NCI-H146 (cell line): ENCODE measurements around the gene SVOP.

Experiments used
- DNase-seq: peaks from one replicate; lab custom pipeline; 2025; lab: John Stamatoyannopoulos, UW

Gene SVOP

DNA sequence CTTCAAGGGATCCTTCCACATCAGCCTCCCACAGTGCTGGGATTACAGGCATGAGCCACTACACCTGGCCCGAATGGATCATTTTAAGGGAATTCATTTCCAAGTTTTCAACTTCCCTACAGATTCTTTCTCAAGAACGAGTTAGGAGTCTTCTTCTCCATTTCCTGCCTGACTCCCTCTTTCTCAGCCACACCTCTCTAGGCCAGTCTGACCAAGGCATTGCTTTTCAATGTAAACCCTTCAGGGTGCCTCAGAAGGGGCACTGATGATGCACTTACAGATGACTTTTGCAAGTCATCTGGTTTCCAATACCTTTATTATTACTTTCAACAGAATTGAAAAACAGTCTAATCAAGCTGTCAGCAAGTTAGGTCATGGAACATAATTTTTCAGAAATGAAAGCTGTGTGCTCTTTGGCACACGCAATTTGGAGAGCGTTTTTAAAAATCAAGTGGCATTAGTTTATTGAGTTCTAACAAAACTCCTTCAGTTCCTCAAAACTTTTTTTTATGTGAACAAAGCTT lies 47.2 kb downstream of the SVOP start:
- no peak for DNase-seq

DNA sequence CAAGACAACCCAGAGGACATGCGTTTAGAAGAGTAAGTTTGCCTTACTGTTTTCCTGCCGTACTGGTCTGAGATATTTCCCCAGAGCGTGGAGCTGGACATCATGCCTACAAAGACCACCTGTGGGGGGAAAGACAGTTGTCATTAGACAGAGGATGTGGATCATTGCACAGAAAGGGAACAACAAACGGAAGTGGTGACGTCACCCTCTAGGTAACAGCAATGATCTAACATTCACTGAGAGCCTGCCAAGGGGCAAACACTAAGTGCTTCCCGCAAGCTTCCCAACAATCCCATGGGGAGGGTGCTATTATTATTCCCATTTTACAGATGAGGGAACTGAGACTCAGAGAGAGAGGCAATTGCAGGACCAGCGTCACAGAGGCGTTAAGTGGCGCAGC lies 48.5 kb downstream of the SVOP start:
- peak; percentile 76 for DNase-seq

DNA sequence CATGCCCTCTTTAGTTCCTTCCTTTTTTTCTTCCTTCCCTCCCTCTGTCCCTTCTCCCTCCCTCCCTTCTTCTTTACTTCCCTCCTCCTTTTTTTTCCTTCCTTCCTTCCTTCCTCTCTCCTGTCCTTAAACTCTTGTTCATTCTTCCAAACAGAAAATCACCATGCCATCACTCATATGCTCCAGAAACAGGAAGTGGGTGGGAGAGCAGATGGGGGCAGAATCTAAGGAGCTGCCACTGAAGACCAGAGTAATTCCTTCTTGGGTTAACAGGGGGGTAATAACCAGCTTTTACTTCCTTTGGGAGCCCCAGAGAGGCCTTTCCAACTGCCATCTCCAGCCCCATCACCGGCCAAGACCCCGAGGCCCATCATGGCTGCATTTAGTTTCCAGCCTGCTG lies 51.2 kb downstream of the SVOP start:
- no peak for DNase-seq

DNA sequence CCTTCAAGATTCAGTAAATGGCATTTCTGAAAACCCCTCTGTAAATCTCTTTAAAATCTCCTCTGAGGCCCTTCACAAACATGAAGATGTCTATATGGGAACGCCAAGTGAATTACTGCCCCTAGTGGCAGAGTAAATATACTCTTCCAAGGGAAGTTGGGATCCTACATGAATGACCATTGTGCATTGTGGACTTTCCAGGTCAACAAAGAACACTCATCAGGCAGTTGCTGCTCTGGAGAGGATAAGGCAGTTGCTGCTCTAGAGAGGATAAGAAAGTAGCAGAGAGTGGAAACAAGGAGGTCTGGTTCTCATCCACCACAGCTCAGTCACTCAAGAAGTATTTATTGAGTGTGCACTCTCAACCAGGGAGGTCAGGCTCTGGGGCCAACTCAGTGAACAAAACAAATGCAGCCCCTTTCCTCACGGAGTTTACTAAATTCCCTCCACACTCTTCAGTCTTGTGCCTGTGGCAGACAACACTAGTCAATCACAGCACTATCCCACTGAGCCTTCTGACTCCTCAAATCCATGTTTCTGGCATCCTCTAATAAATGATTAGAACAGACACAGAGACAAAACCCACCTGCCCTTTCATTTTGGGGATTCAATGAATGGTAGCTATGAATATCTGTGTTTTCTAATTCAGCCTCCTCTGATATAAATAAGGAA lies 52.9 kb downstream of the SVOP start:
- peak; percentile 40 for DNase-seq

DNA sequence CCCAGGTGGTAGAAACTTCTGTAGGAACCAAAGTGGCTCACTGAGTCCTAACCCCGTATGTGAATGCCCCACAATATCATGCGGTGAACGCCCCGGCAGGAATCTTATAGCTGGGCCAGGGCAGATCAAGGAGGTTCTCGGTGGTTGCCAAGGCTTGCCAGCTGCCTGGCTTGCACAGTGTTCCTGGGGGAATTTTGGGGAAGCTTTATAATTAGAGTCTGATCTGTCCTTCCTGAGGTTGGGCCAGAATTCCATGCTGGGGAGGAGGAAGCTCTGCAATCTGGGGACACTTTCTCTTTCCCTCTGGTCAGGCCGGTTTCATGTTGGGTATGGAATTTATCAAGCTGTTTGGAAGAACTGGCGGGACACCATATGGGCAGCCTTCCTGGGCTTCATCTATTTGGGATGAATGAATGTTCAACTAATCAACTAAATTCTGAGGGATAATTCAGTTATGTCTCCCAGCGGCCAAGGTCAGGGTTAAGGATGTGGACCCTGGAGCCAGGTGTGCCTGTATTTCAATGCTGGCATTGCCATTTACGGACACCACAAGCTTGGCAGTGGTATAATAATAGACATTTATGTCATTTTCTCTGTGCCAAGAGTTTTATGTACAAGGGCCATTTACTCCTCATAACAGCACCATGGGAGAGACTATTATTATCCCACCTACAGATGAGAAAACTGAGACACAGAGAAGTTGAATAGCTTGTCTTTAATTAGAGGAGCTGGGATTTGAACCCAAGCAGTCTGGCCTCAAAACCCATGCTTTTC lies 54.3 kb downstream of the SVOP start:
- no peak for DNase-seq

DNA sequence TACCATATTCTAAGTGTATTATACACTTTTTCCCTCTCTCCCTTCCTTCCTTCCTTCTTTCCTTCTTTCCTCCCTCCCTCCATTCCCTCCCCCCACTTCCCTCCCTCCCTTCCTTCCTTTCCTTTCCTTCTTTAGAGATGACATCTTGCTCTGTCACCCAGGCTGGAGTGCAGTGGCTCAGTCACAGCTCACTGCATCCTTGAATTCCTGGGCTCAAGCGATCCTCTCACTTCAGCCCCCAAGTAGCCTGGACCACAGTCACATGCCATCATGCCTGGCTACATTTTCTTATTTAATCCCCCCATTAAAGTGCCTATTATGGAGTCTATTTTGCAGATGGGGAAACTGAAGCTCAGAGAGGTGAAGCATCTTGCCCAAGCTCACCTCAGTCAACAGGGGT lies 55.0 kb downstream of the SVOP start:
- DNase-seq: no peak

DNA sequence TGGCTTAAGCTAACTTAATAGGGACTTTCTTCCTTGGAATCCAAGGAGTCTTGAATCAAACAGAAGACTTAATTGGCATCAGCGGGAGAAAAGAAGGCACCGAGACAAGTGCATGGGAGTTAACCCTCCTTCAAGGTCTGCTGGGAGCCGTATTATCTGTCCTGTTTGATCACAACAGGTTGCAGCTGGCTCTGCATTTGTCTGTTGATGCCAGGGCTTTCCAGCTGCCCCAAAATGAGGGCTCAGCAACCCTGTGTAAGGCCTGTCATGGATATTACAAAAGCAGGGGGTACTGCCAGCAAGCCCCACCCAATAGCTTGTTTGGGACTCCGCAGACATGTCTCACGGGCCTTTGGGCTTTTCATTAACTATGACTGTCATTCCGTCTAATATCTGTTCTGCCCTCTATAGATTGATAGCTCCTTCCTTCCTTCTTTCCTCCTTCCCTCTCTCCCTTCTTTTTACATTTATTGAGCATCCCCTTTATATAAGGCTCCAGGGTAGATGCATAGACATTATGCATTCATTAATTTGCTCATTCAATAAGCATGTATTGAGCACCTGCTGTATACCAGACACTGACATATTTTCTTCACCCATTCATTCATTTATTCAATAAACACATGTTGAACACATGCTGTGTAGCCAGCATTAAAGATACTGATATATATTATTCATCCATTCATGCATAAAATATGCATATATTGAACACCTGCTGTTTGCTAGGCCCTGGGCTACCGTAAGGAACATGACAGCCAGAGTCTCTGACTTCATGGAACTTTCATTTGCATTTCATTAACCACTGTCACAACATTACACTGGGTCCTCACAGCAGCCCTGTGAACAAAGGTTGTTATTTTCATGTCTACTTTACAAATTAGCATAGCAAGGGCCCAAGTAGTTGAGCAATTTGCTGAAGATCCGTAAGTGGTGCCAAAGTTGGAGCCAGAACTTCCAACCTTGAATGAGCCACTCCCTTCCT lies 56.2 kb downstream of the SVOP start:
- no peak for DNase-seq

DNA sequence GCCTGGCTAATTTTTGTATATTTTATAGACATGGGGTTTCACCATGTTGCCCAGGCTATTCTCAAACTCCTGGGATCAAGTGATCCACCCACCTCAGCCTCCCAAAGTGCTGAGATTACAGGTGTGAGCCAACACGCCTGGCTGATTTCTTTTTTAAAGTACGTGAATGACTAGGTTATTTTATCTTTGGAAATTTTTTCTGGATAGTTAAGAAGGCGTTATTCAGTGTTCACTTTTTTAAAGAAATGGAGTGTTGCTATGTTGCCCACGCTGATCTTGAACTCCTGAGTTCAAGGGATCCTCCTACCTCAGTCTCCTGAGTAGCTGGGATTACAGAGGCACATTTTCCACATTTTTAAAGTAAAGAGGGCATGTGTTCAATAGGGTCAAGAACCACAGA lies 58.6 kb downstream of the SVOP start:
- DNase-seq: no peak

DNA sequence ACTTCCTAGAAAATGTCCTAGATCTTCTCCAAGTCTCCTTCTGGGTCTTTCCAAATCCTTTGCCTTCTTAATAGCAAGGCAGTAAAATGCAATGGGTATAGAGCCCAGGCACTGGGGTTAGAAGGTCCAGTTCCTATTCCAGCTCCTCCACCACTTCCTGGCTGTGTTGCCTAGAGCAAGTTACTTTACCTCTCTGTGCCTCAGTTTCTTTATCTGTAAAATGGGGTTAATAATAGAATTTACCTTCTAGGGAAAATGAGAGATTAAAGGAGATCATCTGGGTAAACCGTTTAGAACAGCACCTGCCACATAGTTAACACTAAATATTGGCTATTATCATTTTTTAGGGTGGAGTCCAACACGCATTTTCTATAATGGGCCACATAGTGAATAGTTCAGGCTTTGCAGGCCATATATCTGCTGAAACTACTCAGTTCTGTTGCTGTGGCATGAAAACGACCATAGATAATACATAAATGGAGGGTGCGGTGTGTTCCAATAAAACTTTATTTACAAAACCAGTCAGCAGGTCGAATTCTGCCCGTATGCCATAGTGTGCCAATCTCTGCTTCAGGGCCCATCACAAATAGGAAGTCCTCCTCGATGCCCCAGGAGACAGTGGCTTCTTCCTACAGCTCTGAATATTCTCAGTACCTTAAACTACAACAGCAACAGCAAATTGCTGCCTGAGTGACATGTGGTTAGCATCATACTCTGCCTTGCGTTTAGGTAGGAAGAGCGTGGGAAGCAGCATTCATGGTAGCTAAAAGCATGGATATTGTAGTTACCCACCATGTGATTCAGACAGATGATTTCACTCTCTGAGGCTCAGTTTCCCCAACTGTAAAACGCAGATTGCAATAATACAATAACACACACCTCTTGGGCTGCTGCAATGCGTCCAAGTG lies 60.9 kb downstream of the SVOP start:
- DNase-seq: no peak

DNA sequence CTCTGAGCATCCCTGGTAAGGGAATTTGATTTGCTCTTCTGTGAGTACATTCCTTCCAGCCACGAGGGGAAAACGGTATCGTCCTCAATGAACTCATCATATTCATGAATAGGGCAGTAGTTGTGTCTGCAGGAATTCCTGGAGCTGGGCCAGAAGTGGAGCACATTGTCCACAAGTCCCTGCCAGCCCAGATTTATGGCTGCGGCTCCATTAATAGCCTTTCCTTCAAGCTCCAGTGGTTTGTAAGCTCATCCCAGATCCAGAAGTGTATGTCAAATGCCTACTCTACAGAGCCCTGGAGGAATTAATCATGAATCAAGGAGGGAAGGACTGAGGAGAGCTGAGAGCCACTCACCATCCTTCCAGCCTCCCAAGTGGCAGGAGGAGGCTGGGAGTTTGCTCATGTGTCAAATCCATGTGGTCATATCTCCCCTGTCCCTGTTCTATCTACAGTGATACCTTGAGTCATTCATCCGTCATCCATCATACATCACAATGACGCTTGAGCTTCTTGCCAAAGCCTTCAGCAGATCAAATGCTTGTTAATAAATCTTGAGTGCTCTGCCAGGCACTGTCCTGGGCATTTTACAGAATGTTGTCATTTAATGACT lies 65.5 kb downstream of the SVOP start:
- peak; percentile 52 for DNase-seq

DNA sequence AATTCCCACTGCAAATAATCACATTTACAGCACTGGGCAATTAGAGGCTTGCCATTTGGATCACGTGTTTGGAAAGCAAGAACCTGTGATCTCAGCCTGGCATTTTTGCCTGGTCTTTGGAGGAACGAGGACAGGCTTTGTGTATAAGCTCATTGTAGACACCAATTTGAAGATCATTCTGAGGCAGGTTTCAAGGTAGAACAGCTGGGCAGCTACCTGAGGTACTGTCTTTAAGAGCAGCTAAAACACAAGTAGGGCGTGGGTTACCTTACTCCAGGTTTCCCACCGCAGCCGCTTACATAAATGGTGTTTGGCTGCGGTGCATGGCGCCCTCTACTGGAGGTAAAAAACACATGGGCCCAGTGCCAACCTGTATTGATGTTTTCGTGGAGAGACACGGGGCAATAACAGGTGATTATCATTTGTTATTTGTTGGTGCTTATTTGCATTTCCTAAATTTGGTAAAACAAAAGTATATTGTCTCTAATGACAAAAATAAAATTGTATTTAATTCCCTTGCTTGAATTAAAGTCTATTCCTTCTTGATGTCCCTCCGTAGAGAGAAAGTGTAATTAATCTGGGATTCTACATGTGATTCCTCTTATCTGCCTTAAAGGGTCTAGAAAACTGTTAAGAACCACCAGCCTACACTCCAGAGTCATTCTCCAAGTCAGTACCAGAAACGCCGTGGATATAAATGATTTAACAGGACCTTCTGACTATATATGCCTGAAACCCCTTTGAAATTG lies 69.7 kb downstream of the SVOP start:
- DNase-seq: peak; percentile 74

DNA sequence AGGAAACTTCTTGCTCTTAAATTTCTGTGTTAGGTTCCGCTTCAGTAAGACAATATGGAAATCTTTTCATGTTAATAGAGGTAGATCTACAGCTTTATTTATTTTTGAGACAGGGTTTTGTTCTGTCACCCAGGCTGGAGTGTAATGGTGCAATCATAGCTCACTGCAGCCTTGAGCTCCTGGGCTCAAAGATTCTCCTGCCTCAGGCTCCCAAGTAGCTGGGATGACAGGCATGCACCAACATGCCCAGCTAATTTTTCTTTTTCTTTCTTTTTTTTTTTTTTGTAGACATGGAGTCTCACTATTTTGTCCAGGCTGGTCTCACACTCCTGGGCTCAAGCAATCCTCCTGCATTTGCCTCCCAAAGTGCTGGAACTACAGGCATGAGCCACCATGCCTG lies 70.9 kb downstream of the SVOP start:
- no peak for DNase-seq

DNA sequence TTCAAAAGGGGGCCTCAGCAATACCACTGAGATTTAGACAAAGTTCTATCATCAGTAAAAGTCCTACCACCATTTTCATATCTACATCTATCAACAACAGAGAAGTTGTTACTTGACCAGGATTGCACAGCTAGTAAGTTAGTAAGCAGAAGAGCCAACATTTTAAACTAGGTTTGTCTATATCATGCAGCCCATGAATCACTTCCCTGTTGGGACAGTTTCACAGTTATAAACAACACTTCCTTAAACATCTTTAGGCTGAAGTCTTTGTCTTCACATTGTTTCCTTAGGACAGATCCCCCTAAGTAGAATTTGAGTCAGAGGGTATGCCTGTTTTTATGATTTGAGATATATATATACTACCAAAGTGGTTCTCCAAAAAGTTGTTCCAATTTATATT lies 72.5 kb downstream of the SVOP start:
- no peak for DNase-seq

DNA sequence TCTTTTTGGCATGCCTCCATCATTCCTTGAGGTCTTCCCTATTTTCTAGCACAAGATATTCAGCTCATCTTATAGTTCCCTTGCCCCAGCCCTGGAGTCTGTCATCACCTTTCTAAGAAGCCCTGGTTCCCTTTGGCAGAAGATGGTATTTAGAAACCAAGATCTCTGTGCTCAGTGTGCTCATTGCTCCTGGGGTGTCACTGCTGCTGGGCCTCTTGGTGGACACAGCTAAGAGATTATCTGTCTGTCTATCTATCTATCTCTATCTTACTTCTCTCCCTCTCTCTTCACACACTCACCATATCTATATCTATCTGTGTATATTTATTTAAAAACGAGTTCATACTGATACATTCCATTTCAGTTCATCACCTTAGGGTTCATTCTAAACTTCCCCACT lies 73.8 kb downstream of the SVOP start:
- no peak for DNase-seq

DNA sequence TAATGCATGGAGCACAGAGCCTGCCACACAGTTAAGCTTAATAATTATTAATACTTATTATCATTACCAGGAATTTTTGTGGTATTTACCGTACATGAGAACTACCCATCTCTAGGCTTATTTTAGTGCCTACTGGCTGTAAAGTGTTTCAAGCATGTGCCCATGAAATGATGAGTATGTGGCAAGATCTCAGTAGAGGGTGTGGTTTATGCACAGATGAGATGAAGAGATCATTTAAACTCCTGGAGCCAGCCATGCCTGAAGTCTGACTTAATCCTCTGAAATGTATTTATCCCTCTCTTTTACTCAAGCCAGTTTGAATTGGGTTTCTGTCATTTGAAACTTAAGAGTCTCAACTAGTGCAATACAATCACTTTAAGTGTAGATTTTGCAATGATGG lies 80.7 kb downstream of the SVOP start:
- DNase-seq: no peak

DNA sequence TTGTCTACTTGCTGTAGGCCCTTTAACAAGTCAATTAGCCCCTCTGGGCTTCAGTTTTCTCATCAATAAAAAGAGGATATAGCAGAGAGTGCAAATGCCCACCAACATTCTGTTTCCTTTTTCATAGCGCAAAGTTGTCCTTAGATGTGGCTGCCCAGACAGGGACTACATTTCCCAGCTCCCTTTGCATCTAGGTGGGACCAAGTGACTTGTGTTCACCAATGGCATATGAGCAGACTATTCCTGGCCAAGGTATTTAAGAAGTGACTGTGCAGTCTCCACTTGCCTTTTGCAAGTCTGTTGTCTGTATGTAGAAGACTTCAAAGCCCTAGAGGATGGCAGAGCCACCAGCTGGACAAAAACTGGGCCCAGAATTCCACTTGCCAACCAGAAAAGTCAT lies 81.3 kb downstream of the SVOP start:
- DNase-seq: no peak

DNA sequence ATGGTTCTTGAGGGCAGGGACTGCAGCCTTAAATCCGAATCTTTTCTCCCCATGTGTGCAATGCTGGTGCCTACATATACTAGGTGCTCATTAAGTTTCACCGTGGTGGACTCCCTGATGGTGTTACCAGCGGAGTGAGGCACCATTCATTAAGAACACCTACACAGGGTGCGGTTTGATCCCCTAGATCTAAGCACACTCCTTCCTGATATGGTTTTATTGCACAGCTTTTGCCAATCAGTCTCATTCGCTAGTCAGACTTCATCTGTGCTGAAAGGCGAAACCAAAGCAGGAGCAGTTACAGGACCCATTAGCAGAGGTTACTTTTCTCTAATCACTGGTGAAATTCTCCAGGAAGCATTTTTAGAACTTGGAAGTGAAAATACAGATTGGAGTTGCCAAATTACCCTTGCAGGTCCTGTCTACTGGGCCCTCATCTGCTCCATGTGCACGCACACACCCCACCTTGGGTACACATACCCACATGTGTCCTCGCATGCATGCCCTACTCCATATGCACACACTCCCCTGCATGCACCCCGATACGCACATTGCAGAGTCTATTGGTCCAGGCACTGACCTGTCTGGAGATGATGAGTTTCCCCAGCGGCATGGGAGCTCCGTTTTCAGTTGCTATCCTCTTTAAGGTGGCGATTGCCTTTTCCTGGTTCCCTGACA lies 82.5 kb downstream of the SVOP start:
- no peak for DNase-seq

DNA sequence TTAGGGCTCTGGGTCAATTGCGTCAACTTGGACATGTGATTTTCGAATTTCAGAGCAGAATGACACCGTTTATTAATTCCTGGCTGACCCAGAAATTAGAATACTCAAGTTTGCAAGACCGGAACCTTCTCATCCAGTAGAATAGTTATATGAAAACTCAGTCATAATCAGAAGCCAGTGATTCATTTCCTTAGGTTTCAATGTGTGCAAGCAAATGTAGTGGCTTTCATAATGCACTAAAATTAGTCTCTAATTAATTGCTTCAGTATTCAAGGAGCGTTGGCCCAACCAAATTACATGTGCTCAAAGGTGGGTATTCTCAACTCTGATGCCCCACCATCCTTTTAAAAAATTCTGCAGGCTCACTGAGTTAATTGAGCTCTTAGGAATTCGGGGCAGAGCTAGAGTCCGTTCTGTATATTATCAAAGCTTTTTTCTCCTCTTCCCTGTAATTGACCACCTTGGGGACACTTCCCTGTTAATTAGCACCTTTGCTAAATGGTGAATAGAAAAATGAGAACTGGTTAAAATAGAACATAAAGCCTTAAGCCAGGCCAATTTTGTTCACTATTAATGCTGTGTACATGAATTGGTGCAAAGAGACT lies 85.6 kb downstream of the SVOP start:
- DNase-seq: no peak

DNA sequence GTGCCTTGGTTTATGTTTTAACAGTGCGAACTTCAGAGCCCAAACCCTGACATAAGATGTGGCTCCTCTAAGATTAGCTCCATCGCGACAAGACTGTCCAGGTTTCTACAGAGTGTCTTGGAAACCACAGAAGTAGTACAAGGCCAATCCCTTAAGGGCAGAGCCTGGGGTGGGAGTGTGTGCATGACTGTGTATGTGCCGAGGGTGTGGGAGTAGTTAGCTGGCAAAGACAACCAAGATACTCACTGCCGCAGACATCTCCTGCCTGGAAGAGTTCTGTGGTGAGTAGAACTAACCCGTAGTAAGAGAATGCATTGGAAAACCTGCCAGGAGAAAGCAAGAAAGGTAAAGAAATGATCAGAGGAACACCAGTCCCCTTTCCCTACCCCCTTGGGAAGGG lies 86.9 kb downstream of the SVOP start:
- DNase-seq: no peak
